GM21576 (cell line): Measurements from ENCODE around the gene RXFP4.

Experiments used
- ATAC-seq: cut with Tn5 transposase; IDR thresholded peaks from one replicate; pipeline ENCODE4 v1.9.1; 2021; ENCODE audit warnings: mild to moderate bottlenecking, moderate library complexity; ENCODE audit not compliant: unreplicated experiment

Gene RXFP4

DNA sequence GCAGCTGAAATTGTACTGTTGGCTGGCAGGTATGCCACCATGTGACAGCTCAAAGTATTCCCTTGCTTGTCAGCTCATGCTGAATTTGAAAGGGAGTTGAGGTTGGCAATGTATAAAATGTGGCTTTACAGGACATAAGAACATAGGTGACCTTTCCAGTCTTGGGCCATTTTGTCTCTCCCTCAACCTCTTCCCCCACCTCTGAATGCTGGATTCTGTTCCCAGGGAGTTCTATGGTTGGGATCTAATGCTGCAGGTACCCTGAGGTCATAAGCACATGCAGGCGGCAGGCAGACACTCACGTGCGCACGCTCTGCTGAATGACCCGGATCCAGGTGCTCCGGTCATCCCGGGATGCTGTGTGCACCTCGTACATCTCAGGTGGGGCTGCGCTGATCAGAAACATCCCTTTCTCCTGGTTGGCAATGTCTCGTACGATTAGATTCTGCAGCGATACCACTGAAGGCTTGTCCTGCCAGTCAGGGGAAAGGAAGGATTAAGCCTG, 16.0 kb downstream of the RXFP4 start:
- no peak for ATAC-seq

DNA sequence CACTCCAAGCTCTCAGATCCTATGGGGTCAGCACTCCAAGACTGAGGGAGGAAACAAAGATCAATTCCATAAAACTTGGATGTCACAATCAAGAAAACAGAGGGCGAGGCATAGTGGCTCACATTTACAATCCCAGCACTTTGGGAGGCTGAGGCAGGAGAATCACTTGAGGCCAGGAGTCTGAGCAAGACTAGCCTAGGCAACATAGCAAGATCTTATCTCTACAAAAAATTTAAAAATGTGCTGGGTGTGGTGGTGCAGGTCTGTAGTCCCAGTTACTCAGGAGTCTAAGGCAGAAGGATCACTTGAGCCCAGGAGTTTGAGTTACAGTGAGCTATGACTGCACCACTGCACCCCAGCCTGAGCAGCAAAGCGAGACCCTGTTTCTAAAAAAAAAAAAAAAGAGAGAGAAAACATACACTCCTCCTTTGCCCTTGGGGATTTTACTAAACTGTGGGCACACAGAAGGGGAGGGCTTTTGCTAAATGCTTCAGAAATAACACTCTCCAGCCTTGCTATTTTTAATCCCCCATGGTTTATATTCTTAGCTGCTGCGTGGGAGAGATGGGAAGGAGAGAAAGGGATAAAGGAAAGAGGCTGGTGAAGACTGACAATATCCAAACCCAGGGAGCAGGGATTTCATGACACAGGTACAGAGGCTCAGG, 18.8 kb downstream of the RXFP4 start:
- ATAC-seq: no peak

DNA sequence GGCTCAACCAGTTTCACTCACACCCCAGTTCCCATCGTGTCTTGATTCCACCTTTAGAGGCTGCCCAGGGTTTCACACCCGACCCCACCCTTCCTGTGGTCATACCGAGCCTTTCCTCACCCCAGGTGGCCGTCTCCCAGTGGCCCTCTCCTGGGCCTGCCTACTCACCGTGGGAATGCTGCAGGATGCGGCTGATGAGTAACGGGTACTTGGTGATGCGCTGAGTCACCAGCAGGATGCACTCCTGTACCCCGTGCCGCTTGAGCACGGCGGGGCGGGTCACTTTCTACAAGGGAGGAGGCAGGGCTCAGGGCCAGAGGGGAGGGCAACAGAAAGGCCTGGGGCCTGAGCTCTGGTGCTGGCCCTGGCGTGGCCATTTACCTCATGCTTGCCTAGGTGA, 20.5 kb downstream of the RXFP4 start:
- ATAC-seq: no peak

DNA sequence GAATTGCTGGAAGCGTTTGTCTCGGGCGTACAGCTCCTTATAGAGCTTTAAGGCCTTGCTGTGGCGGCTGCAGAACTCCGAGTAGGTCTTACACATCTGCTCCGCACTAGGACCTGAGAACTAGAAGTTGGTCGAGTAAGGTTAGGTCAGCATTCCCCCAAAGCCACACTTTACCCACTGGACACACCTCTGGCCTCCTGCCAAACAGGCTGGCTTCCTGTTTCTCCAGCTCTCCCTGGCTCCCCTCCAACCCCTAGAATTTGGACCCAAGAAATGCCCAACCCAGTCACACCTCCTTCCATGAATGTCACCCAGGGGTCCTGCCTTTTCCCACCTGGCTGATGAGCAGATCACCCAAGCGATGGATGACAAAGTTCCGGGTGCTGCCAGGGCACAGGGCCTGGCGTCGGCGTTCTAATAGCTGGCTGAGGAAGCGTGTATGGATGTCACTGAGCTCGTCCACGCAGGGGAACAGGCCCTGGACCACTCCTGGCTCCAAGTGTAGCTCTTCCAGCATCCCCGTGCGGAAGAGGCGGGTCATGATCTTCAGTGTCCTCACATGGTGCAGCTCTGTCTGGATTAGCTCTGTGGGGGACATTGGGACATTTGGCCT, 21.3 kb downstream of the RXFP4 start:
- no peak for ATAC-seq

DNA sequence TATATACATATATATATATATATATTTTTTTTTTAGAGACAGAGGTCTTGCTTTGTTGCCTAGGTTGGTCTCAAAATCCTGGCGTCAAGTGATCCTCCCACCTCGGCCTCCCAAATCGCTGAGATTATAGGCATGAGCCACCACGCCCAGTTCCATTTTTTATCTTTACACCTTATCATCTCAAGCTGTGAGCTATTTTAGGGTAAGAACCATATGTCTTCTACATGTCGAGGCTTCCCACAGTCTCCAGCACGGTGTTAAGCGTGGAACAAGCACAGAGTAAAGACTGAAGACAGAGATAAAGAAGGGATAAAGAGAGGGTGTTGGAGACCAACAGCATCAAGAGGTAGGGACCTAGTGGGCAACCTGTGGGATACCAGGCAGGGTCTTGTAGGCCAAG, 22.8 kb downstream of the RXFP4 start:
- no peak for ATAC-seq

DNA sequence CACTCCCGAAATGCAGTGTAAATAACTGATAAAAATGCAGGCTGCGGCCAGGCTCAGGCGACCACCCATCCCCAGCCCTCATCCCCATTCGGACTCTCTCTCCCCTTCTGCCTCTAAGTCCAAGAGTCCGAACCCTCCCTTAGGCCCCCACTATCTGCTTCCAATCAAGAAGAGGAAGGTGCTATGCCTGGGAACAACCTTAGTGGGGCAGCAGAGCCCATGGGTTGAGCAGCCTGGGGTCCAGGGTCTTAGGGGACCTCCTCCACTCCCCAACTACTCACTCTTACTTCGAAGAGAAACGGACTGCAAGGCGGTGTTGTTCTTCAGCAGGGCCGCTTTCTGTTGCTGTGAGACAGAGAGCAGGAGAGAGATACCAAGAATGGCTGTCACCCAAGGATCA, 24.7 kb downstream of the RXFP4 start:
- ATAC-seq: no peak

DNA sequence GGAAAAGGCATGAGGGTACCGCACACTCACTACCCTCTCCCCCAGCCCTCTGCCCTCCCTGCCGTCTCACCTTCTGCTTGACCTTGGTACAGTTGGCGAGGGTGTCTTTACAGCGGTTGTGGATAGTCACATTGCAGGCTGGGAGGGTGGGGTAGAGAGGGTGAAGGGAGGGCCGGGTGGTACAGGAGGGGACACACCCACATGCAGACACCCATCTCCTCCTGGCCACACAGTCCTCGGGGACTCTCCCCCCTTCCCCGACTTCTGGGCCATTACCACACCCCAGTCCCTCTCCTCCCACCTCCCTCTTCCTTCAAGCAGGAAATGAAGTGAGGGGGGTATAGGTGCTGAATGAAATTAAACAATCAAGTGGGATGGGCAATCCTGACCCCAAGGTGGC, 25.3 kb downstream of the RXFP4 start:
- ATAC-seq: no peak

DNA sequence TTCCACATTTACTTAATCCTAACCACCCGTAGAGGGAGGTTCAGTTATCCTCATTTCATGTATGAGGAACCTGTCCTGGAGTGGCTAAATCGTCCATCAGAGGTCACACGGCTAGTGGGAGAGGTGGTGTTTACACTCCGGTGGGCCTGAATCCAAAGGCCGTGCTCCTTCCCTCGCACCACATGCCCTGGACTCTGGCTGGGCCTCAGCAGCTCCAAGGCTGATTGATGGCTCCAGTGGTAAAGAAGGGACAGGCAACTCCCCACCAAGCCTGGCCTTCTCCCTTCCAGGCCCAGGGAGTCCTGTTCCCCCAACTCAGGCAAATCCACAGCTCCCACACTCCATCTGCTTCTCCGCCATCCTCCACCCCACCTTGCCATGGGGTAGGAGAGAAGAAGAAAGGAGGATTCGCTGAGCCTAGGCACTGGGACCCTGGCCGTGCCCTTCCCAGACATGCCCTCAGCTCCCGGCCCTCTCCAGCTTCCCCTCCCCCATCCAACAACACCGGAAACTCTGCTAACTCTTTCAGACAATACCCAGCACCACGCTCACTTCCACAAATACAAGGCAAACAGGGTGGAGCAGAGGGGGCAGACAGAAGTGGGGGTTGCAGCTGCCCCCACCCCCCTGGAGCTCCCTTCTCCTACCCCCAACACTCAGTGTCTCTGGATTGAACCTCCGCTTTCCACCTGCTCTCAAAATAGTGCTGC, 26.1 kb downstream of the RXFP4 start:
- no peak for ATAC-seq

DNA sequence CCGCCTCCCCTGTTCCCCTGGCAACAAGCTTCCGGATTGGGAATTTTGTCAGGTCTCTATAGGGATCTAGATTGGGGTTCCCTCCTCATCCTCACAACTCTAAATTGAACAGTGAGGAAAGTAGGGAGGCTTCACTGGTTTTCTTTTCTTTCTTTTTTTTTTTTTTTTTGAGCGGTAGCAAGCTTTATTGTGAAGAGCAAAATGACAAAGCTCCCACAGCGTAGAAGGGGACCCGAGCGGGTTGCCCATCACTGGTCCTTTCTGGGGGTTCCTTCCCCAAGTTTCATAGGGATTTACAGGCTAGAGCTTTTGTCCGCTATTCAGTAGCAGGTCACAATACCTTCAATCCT, 26.6 kb downstream of the RXFP4 start:
- no peak for ATAC-seq

DNA sequence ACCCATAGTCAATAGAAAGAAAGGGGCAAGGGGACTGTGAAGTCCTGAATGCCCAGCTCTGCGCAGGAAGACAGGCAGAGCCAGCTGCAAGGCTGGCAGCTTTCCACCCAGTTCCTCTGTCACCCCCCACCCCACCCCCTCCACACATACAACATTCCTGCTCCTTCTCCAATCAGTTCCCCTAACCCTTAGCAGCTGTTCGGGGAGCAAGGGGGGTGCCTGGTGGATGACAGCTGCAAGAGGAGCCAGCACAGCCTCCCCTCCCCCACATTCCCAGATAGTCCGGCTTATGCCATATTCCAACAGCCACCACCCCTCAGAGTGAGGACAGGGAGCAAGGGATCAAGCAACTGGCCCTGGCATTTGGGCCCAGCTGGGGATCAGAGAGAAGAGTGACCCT, 27.2 kb downstream of the RXFP4 start:
- ATAC-seq: no peak

DNA sequence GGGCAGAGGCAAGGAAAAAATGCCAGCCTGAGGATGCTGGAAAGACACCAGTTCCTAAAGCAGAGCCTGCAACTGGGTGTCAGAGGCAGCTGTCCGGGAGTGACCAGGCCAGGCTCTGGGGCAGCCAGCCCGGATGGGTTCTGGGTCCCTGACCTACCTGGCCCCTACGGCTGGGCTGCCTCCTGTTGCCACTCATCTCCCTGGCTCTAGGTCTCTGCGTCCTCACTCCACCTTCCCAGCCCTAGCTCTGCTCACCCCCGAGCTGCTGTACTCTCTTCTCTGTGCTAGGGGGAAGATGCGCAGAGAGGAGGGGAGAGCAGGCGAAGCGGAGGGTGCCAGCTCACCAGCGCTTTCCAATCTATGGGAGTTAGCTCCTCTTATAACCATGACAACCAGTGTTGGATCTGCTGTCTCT, 27.9 kb downstream of the RXFP4 start:
- no peak for ATAC-seq

DNA sequence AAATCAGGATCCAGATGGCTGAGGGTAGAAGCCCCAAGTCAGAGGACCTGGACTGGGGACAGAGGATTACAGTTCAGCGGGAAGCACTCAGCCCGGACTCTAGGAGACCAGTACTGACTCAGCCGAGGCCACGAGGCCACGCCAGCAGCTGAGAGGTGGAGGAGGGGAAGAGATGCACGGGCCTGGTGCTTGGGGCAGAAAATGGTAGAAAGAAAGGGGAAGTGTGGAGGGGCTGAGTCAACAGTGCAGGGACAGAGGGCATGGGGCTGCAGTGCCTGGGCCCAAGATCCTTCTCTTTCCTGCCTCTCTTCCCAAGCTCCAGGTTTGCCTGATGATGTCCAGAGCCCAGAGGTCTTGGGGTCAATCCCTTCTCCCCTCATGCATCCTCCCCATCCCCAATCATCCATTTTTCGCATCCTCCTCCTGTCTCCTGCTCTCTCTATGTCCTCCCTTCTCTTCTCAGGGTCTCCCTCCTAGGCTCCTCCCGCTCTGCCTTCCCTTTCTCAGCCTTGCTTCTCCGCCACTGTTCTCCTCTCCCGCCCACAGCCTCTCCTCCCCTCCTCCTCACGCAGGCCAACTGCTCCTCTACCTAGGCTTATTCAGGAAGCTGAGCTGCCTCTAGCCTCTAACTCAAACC, 29.2 kb downstream of the RXFP4 start:
- peak; percentile 70 for ATAC-seq

DNA sequence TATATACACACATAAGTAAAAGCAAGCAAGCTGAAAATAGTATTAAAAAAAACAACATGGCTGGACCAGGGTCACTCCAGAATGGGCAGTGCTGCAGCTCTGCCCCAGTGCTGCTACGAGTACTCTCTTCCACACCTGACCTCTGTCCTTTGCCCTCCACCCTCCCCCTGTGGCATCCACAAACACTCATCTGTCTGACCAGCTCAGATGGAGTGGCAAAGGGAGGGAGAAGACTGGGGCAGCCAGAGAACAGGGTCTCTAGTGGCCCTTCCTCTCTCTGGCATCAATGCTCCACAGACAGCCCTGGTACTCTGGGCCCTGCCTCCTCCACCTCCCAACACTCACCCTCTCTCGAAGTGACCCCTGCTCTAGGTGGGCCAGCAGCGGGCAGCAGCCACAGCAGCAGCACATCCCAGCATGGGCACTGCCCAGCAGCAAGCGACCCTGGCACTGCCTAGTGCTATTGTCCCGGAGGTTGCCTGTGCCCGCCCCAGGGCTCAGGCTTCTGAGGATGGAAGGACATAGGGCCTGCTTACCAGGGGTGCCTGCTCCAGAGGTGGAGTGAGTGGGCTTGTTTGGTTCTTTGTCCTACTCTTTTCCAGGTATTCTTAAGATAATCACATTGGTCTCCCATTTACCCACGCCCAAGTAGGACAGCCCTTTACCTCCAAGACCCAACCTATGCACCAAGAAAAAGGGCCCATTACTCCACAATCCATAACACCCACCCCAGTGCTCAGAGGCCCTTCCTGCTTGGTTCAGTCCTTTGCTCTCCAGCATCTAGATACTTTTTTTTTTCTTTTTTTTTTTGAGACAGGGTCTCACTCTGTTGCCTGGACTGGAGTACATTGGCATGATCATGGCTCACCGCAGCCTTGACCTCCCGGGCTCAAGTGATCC, 30.7 kb downstream of the RXFP4 start:
- no peak for ATAC-seq

DNA sequence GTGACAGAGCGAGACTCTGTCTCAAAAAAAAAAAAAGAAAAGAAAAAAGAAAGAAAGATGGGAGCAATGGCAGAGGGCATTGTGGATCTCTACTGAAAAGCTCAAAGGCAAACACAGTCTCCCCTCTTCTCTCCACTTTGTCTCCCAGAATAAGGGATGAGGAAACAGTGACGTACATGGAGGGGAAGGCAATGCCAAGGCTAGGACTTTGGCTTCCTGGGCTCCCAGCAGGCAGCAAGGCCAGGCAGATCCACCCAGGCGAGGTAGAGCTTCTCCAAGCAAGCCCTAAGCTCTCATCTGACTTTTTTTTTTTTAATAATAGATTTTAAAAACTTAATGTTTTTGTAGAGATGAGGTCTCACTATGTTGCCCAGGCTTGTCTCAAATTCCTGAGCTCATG, 32.3 kb downstream of the RXFP4 start:
- ATAC-seq: no peak

DNA sequence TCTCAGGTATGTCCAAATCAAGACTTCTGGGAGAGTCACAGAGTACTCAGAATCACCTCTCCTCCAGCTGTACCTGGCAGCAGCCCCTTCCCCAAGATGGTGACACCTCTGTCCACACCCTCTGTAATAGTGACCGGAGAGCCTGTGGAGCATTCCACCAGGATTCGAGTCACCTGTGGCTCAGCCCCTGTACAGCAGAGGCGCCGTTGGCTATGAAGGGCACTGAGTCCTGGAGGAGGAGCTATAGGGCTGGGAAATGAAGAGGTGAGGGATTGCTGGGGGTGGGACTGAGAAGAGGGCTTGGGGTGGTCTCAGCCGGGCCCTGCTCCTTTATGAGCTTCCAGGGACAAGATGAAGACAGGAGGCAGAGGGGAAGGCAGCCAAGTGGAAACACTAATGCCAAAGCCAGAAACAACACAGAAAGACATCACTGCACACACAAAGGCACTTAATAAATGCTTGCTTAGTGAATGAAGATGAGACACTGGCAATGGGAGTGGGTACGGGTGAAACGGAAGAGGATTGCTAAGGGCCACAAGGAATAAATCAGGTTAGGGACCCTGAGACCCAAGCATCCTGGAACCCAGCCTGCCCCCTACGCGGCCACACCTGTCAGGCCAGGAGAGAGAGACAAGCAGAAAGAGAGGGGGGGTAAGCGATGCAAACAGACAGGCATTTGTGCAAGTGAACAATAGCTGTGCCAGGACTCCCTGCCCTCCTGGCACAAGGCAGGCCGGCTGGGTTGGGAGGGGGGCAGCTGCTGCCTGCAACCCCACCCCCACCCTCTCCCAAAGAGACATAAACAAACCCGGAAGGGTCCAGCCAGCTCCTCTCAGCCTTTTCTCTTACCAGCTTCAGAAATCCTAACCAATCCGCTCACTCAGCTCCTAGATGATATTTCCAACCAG, 33.0 kb downstream of the RXFP4 start:
- ATAC-seq: no peak

DNA sequence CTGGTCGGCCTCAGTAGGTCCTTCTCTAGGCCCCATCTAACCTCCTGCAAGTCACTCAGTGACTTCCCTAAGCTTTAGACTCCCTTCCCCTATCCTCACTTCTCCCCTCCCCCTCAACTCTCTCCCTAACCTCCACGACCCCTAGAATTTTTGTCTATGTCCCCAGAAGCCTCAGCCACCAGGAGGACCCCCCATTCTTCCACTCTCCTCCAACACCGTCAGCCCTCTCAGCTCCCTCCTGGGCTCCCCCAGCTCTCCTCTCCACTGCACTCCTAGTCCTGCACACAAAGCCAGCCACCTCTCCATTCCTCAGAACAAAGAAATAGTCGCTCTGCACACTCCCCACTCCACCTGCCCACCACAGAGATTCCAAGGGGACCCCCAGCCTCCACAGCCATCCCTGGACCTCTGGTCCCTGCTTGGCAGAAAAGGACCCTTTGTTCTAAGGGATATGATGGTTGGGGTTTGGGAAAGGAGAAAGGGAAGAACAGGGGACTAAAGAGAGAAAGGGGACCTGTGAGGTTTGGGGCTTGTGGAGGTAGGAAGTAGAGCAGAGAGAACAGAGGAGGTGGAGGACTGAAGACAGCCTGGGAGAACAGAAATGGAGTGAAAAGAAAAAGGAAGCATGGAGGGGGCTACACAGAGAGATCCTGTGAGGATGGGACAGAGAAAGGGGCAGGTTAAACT, 34.1 kb downstream of the RXFP4 start:
- ATAC-seq: no peak

DNA sequence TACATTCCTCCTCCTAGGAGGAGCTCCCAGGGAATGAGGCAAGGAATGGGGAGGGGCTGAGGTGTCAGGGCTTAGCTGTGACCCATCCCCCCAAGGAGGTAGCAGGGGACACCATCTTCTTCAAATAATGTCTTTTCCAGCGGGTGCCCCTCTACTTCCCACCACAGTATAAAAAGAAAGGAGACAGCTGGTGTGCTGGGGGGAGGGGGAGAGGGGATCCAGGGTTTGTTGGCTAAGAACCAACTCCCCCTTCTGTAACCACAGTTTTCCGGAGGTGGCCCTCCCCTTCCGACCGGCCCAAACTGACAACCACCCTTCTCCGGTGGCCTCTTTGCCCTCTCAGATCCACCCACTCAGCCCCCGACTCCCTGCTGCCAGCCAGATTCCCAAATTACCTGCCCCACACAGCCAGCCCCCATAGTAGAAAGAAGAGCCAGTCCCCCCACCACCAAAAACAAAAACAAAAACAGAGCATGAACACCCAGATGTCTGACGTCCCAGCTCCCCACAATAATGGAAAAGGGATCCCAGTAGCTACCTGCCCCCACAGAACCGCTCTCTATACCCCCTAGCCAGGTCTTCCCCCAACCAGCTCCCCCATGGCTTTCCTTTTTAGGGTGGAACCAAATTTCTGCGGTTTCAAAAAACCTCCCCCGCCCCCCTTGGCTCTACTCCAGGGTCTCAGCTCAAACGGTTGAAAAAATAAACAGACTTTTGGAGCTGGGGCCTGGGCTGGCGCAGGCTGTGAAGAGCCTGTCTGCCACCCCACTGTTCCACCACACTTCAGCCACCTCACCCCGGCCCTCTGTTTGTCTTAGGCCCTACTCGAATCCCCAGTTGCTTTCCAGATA, 34.8 kb downstream of the RXFP4 start:
- no peak for ATAC-seq
